Measurements from ENCODE around the gene INVS.

GRCh38 chr9:100101608-100102007 lies 2.6 kb downstream of the INVS start:
- TF ChIP-seq POLR2AphosphoS5 (IDR thresholded peaks at IDR 0.05; ENCODE audit: low read depth, low read length) (no peak), EP300 (IDR thresholded peaks at IDR 0.05; ENCODE audit: borderline replicate concordance in 1 of 2, low read depth in 1 of 2, low read length in 1 of 2) (no peak), NFIC (IDR thresholded peaks at IDR 0.05; ENCODE audit: borderline replicate concordance) (no peak), CTCF (IDR thresholded peaks at IDR 0.05) (no peak), MAX (IDR thresholded peaks at IDR 0.05; ENCODE audit: low read depth) (no peak)

Measured in SK-N-SH (cell line).